Effector memory CD8-positive, alpha-beta T cell (primary cell): ENCODE data around the gene ZNF579.

Experiments
- ATAC-seq: fragments of 150-1000 bp; cut with Tn5 transposase; replicated peaks from 2 replicates; pipeline ENCODE4 v1.10.0; 2021; ENCODE audit warnings: mild to moderate bottlenecking, moderate library complexity
- DNase-seq, 3 experiments: peaks; one replicate each; pipeline ENCODE4 v3.0.0; 2021
- H3K27ac Mint-ChIP-seq, 2 donors: one replicate each; pipeline ENCODE4 v1.8.0; 2022; ENCODE audit warnings: mild to moderate bottlenecking in 2 of 2, mixed read lengths in 2 of 2, moderate library complexity in 2 of 2
- H3K27me3 Mint-ChIP-seq, 2 donors: one replicate each; pipeline ENCODE4 v1.8.0; 2022; ENCODE audit warnings: mixed read lengths in 2 of 2
- H3K36me3 Mint-ChIP-seq: one replicate; pipeline ENCODE4 v1.8.0; 2022; ENCODE audit warnings: mild to moderate bottlenecking, moderate library complexity, mixed read lengths; ENCODE audit not compliant: insufficient read depth
- H3K4me1 Mint-ChIP-seq, 2 donors: one replicate each; pipeline ENCODE4 v1.8.0; 2022; ENCODE audit warnings: low read depth in 2 of 2, mixed read lengths in 2 of 2
- H3K4me3 Mint-ChIP-seq, 2 donors: one replicate each; pipeline ENCODE4 v1.8.0; 2022; ENCODE audit warnings: mild to moderate bottlenecking in 2 of 2, mixed read lengths in 2 of 2, moderate library complexity in 2 of 2
- H3K9me3 Mint-ChIP-seq, 2 donors: one replicate each; pipeline ENCODE4 v1.8.0; 2022; ENCODE audit warnings: mixed read lengths in 2 of 2

The ZNF579 gene

DNA sequence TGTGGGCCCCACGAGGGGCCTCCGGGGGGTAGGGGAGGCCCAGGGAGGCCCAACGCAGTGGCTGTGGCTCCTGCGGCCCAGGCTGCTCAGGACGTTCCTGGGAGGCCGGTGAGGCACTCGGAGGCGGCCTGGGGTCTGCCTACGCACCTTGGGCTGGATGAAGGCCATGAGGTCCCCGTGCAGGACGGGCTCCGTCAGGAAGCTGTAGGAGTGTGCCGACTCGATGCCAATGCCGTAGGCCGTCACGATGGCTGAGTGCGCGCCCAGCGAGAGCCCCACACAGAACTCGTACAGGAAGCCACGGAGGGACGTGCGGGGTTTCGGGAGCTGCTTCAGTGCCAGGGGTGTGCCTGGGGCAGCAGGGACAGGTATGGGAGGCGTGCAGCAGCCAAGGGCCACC, 49.7 kb downstream of the ZNF579 start:
- Mint-ChIP-seq H3K4me1 (no peaks in the 10 kb centered on the region), H3K9me3 (no peaks in the 10 kb centered on the region), H3K4me3 (no peak overlapping the region), H3K27me3 (peaks cover 7 to 8% of the 10 kb centered on the region in 2 donors), H3K27ac (no peak overlapping the region), H3K36me3 (no peaks in the 10 kb centered on the region)
- ATAC-seq (no peak), DNase-seq (no peak)

DNA sequence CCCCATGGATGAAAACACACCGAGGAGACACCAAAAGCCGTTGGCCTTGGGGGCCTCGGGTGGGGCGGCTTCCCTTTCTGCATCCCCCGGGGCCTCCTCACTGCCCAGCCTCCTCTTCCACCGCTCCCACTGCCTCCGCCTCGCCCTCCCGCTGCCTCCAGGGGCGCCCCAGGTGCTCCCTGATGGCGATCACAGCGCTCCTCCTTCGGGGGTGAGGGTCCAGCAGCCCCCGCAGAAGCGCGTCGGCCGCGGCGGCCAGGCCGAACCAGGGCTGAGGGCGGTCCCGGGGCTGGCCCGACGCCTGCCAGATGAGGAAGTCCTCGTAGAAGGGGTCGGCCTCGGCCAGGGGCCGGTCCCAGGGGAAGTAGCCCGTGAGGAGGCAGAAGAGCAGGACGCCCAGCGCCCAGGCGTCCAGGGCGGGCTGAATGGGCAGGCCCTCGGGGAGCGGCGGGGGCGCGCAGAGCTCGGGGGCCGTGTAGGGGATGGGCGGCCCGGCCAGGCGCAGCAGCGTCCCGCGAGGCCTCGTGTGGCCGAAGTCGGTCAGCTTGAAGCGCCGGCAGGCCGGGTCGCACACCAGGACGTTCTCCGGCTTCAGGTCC, 50.9 kb downstream of the ZNF579 start:
- no peaks in the 10 kb centered on the region for H3K4me1 Mint-ChIP-seq
- no peaks in the 10 kb centered on the region for H3K9me3 Mint-ChIP-seq
- no peak overlapping the region for H3K4me3 Mint-ChIP-seq
- H3K27ac Mint-ChIP-seq: no peak overlapping the region
- no peak for ATAC-seq
- no peaks in the 10 kb centered on the region for H3K36me3 Mint-ChIP-seq
- DNase-seq: no peak
- peaks cover 7 to 8% of the 10 kb centered on the region in 2 donors for H3K27me3 Mint-ChIP-seq

DNA sequence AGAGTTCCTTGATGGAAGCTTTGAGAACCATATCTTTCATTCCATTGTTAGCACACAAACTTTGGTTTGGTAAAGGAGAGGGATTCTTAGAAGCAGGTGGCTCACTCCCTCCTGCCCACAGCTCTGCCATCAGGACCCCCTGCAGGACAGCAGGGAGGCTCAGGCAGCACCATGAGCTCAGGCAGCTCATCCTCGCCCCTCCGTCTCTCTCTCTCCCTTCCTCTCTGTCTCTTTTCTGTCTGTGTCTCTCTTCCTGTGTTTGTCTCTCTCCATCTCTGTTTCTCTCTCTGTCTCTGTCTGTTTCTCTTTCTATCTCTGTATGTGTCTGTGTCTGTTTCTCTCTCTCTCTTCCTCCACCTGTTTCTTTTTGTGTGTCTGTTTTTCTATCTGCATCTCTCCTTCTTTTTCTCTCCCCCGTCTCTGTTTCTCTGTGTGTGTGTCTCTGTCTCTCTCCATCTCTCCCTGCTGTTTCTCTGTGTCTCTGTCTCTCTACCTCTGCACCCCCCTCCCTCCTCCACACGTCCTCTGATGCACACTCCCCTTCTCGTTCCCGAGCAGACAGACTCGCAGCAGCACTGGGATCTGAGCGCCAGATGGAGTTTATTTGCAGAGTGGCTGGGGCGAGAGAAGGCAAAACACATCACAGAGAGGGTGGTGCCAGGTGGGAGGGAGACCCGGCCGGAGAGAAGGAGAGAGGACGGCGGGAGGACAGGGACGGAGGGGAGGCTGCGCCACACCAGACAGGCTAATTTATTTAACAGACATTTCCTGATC, 52.4 kb downstream of the ZNF579 start:
- ATAC-seq: no peak
- Mint-ChIP-seq H3K4me3 (no peak overlapping the region), H3K27me3 (no peaks in the 10 kb centered on the region)

DNA sequence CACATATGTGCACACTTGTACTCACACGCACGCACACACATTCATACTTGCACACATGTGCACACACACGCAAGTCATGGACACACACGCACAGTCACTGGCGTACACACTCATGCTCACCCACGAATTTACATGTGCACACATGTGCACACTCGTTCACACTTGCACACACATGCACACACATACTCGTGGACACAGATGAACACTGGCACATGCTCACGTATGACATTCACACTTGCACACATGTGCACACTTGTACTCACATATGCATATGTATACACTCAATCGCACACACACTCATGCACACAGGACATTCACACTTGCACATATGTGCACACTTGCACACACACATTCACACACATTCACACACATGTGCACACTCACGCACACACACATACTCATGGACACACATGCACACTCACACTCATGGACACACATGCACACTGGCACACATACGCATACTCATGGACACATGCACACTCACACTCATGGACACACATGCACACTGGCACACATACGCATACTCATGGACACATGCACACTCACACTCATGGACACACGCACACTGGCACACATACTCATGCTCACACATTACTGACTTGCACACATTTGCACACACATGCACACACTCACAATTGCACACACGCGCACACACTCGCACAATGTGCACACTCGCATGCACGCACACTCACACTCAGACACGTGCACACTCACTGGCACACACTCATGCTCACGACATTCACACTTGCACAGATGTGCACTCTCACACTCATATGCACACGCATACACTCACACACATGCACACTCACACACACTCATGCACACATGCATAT, 53.2 kb downstream of the ZNF579 start:
- Mint-ChIP-seq H3K4me1 (no peaks in the 10 kb centered on the region), H3K27me3 (no peaks in the 10 kb centered on the region), H3K36me3 (no peaks in the 10 kb centered on the region), H3K27ac (no peak overlapping the region), H3K9me3 (no peaks in the 10 kb centered on the region), H3K4me3 (no peak overlapping the region)
- DNase-seq (no peak), ATAC-seq (no peak)

More for the DNA sequence above, 52.4 kb downstream of the ZNF579 start:
- no peak for DNase-seq
- Mint-ChIP-seq H3K9me3 (no peaks in the 10 kb centered on the region), H3K36me3 (no peaks in the 10 kb centered on the region), H3K27ac (no peak overlapping the region), H3K4me1 (no peaks in the 10 kb centered on the region)
